ENCODE results near the gene CDK14.

The CDK14 gene

DNA sequence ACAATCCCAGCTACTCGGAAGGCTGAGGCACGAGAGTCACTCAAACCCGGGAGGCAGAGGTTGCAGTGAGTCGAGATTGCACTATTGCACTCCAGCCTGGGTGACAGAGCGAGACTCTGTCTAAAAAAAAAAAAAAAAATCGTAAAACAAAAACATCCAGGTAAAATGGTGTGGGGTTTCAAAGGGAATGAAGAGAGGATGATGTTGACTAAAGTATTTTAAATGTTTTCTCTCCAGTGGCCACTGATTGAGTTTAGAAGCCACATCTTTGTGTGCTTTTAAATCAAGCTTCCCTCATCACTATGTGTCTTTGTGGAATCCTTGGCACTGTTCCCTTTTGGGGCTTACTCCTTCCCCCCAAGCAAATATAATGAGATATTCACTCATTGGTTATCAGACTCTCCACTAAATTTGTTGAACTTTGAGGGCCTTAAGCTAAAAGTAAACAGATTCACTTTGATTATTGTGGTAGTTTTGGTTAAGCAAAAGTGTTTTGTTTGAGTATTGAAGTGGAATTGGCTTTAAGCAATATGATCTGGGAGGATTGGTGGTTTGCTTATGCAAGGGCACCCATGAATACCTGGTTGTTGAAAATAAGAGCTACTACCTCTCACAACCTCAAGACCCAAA, 162.9 kb downstream of the CDK14 start:
- Histone ChIP-seq H3K4me1 (peaks cover 3% of the 10 kb centered on the region), H3K9ac (no peak overlapping the region), H3K4me2 (ENCODE audit: low read length) (no peak overlapping the region), H2AFZ (no peak overlapping the region), H3K36me3 (ENCODE audit: control insufficient read depth, insufficient read depth, low read length) (no peaks in the 10 kb centered on the region), H3K4me3 (ENCODE audit: low read depth, low read length) (no peak overlapping the region), H3K27me3 (ENCODE audit: control insufficient read depth, insufficient read depth, low read length) (no peaks in the 10 kb centered on the region), H3K27ac (no peak overlapping the region), H3K9me3 (ENCODE audit: control insufficient read depth, low read length) (no peaks in the 10 kb centered on the region), H3K79me2 (no peaks in the 10 kb centered on the region)
- TF ChIP-seq, protein P1, sequence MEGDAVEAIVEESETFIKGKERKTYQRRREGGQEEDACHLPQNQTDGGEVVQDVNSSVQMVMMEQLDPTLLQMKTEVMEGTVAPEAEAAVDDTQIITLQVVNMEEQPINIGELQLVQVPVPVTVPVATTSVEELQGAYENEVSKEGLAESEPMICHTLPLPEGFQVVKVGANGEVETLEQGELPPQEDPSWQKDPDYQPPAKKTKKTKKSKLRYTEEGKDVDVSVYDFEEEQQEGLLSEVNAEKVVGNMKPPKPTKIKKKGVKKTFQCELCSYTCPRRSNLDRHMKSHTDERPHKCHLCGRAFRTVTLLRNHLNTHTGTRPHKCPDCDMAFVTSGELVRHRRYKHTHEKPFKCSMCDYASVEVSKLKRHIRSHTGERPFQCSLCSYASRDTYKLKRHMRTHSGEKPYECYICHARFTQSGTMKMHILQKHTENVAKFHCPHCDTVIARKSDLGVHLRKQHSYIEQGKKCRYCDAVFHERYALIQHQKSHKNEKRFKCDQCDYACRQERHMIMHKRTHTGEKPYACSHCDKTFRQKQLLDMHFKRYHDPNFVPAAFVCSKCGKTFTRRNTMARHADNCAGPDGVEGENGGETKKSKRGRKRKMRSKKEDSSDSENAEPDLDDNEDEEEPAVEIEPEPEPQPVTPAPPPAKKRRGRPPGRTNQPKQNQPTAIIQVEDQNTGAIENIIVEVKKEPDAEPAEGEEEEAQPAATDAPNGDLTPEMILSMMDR (IDR thresholded peaks at IDR 0.05): no peak

DNA sequence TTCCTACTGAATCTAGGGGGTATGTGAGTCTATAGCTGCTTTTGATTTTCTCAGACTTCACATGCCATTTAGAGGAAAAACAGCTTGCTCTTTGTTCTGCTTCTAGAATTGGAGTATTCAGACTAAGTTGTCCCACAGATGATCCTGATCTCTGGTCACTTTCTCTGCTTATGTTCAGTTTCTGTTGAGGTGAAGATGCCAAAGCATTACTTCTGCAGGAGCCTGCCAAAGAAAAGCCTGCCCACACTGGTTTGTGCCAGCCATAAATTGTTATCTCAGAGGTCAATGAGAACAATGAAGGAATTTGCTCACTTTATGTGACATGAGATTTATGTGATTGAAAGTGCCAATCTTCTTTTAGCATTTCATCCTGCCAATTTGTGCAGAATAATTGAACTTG, 163.6 kb downstream of the CDK14 start:
- Histone ChIP-seq H3K27ac (no peak overlapping the region), H3K79me2 (no peaks in the 10 kb centered on the region), H3K4me3 (ENCODE audit: low read depth, low read length) (no peak overlapping the region), H3K4me1 (peaks cover 3% of the 10 kb centered on the region), H3K27me3 (ENCODE audit: control insufficient read depth, insufficient read depth, low read length) (no peaks in the 10 kb centered on the region), H2AFZ (no peak overlapping the region), H3K9ac (no peak overlapping the region), H3K4me2 (ENCODE audit: low read length) (no peak overlapping the region), H3K9me3 (ENCODE audit: control insufficient read depth, low read length) (no peaks in the 10 kb centered on the region), H3K36me3 (ENCODE audit: control insufficient read depth, insufficient read depth, low read length) (no peaks in the 10 kb centered on the region)
- TF ChIP-seq, protein P1 (IDR thresholded peaks at IDR 0.05): no peak

DNA sequence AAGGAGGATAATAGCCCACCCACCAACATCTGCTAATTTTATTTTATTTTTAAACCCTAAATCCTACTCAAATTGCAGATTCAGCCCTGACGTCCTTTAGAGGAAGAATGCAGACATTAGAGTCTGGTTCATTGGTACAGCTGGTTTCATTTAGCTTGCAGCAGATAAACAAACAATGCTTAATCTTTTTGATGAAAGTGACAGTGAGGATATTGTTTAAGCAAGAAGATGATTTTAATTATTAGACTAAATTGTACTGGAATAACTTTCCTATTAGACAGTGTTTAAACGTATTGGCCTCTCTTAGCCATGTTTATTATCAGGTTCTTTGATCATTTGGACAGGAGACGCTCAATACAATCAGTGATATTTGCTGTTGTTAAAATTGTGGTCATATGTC, 164.8 kb downstream of the CDK14 start:
- no peak overlapping the region for H3K4me3 ChIP-seq (ENCODE audit: low read depth, low read length)
- TF ChIP-seq, protein P1 (IDR thresholded peaks at IDR 0.05): no peak
- H3K36me3 ChIP-seq (ENCODE audit: control insufficient read depth, insufficient read depth, low read length): no peaks in the 10 kb centered on the region

DNA sequence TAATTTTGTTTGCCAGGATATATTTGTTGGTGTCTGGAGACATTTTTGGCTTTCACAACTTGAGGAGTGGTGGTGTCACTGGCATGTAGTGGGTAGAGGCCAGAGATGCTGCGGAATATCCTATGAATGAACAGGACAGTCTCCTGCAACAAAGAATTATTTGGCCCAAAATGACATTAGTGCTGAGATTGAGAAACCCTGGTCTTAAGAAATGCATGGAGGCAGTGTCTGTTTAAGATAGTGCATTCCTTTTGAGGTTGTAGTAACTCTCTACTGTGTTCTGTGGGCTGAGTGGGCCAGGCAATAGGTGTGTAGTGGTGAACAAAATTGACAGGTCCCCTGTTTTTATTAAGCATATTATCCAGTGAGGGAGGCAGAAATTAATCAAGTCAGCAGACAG, 165.5 kb downstream of the CDK14 start:
- no peaks in the 10 kb centered on the region for H3K36me3 ChIP-seq (ENCODE audit: control insufficient read depth, insufficient read depth, low read length)

More for the DNA sequence above, 164.8 kb downstream of the CDK14 start:
- H3K4me2 ChIP-seq (ENCODE audit: low read length): no peak overlapping the region
- H3K27me3 ChIP-seq (ENCODE audit: control insufficient read depth, insufficient read depth, low read length): no peaks in the 10 kb centered on the region
- H3K79me2 ChIP-seq: no peaks in the 10 kb centered on the region
- no peak overlapping the region for H2AFZ ChIP-seq
- H3K9me3 ChIP-seq (ENCODE audit: control insufficient read depth, low read length): no peaks in the 10 kb centered on the region
- H3K9ac ChIP-seq: no peak overlapping the region
- H3K4me1 ChIP-seq: peaks cover 3% of the 10 kb centered on the region
- H3K27ac ChIP-seq: no peak overlapping the region

More for the DNA sequence above, 165.5 kb downstream of the CDK14 start:
- Histone ChIP-seq H3K27ac (no peak overlapping the region), H3K9ac (no peak overlapping the region), H2AFZ (no peak overlapping the region), H3K4me2 (ENCODE audit: low read length) (no peak overlapping the region), H3K27me3 (ENCODE audit: control insufficient read depth, insufficient read depth, low read length) (no peaks in the 10 kb centered on the region), H3K4me3 (ENCODE audit: low read depth, low read length) (no peak overlapping the region), H3K79me2 (no peaks in the 10 kb centered on the region), H3K4me1 (peaks cover 3% of the 10 kb centered on the region), H3K9me3 (ENCODE audit: control insufficient read depth, low read length) (no peaks in the 10 kb centered on the region)
- TF ChIP-seq, protein P1 (IDR thresholded peaks at IDR 0.05): no peak
